ENCODE results near the gene LMCD1.

DNA sequence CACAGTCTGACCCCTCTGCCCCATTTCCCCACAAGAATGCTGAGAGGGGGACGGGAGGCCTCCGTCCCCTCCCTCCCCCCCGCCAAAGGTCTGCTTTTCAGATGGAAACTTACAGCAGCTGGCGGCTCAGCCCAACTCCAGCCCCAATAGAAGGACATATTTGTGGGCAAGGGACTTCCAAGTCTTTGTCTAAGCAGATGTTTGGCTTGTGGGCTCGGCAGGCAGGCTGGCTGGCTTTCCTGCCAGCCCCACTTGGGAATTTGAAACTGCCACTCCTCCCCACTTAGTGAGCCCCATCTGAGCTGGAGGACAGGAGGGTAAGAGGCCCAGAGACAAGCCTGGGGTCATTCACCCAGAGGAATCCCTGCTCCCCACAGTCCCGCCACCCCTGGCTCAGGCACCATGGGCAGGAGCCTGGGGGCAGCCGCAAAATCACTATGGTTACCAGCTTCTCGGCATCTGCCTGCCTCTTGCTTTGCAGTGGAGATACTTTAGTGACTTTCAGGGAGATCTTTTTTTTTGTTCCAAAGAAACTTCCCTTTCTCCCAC is 53.6 kb downstream of the LMCD1 start:
- TF ChIP-seq, protein P1, sequence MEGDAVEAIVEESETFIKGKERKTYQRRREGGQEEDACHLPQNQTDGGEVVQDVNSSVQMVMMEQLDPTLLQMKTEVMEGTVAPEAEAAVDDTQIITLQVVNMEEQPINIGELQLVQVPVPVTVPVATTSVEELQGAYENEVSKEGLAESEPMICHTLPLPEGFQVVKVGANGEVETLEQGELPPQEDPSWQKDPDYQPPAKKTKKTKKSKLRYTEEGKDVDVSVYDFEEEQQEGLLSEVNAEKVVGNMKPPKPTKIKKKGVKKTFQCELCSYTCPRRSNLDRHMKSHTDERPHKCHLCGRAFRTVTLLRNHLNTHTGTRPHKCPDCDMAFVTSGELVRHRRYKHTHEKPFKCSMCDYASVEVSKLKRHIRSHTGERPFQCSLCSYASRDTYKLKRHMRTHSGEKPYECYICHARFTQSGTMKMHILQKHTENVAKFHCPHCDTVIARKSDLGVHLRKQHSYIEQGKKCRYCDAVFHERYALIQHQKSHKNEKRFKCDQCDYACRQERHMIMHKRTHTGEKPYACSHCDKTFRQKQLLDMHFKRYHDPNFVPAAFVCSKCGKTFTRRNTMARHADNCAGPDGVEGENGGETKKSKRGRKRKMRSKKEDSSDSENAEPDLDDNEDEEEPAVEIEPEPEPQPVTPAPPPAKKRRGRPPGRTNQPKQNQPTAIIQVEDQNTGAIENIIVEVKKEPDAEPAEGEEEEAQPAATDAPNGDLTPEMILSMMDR (conservative IDR thresholded peaks at IDR 0.05; ENCODE audit: low read depth, low read length), result no peak
- no peak for TF ChIP-seq POLR2A (IDR thresholded peaks at IDR 0.05; ENCODE audit: low read depth, low read length)
- TF ChIP-seq, protein P2, sequence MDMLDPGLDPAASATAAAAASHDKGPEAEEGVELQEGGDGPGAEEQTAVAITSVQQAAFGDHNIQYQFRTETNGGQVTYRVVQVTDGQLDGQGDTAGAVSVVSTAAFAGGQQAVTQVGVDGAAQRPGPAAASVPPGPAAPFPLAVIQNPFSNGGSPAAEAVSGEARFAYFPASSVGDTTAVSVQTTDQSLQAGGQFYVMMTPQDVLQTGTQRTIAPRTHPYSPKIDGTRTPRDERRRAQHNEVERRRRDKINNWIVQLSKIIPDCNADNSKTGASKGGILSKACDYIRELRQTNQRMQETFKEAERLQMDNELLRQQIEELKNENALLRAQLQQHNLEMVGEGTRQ (IDR thresholded peaks at IDR 0.05; ENCODE audit: low read depth, low read length), result no peak

Data from IMR-90 (cell line).